Subcutaneous preadipocyte (primary cell): Measurements from ENCODE around the gene LINC00632. TPM values are rescaled to one million over a fixed set of nuclear protein-coding genes. Genes with fewer than 3 reads are reported as not detected.

ENCODE experiments used
- total RNA-seq: library from RNA; depleted of rRNA; stranded (reverse); fragments of >200 nt; gene quantifications from 2 replicates; pipeline ENCODE4 v1.2.3, GENCODE V29; 2012

The LINC00632 gene
- 7.3 and 10.9 TPM in 2 replicates for total RNA-seq

GRCh38 chrX:140709421-140709846, at the start of gene LINC00632:
LINC00632 (plus strand) TSS chrX:140709759.

Other genes starting within 250 kb of the LINC00632 start
- not detected in 2 replicates for gene SOX3, start 204.7 kb upstream of the LINC00632 start, total RNA-seq